NCI-H146 treated with DMSO at 0.1 percent for 48 hours (cell line): Measurements from ENCODE around the gene P3H3.

Experiments used
- DNase-seq: peaks from one replicate; lab custom pipeline; 2025; ENCODE audit not compliant: unreplicated experiment; lab: John Stamatoyannopoulos, UW

The P3H3 gene

DNA sequence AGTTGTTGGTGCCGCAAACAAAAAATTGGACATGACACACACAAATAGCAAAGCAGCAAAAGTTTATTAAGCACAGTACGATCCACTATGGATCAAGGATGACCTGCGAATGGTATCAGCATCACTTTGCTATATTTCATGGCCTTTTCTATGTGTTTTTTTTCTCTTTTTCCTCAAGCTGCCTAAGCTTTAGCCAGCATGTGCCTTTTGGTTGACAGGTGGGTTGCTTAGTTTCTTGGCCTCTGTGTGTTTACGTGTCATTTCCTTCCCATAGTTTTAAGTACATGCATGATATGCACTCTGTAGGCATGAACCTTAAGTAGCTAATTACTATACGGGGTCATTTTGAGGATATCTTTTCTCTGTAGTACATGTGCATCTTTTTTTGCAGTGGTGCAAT, 29.1 kb upstream of the P3H3 start:
- DNase-seq: no peak

DNA sequence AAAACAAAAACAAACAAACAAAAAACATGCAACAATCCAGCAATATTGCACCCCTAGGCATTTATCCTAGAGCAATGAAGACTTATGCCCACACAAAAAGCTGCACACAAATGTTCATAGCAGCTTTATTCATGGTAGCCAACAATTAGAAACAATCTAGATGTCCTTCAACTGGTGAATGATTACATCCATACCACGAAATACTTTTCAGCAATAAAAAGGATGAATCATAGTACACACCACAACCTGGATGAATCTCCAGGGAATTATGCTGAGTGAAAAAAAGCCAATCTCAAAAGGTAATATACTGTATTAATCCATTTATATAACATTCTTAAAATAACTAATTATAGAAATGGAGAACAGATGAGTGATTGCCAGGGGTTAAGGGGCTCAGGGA, 21.0 kb upstream of the P3H3 start:
- no peak for DNase-seq

DNA sequence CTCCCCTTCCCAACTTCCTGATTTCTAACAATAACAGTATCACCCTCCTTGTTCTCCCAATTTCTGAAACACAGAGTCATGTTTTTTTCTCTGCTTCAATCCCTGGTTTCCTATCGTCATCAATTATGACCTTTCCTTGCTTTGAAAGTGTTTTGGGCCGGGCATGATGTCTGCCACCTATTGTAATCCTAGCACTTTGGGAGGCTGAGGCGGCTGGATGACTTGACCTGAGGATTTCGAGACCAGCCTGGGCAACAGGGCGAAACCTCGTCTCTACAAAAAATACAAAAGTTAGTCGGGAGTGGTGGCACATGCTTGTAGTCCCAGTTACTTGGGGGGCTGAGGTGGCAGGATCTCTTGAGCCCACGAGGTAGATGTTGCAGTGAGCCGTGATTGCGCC, 19.2 kb upstream of the P3H3 start:
- DNase-seq: no peak

DNA sequence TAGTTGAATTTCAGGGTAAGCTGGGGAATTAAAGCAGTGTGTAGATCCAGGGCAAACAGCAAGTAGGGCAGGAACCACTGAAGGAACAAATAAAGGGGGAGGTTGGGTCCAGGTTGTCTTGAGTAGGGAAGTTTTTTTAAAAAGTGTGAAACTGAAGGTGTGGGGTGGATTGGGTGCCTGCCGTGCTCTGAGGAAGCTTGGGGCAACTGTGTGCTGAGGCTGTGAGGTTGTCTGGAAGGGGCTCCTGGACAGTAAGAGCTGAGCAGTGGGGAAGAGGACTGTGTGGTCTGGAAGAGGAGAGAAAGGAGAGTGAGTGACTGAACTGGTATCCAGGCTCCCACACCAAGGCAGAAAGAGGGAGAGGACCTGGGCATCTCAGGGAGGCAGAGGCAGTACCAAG, 17.4 kb upstream of the P3H3 start:
- no peak for DNase-seq

DNA sequence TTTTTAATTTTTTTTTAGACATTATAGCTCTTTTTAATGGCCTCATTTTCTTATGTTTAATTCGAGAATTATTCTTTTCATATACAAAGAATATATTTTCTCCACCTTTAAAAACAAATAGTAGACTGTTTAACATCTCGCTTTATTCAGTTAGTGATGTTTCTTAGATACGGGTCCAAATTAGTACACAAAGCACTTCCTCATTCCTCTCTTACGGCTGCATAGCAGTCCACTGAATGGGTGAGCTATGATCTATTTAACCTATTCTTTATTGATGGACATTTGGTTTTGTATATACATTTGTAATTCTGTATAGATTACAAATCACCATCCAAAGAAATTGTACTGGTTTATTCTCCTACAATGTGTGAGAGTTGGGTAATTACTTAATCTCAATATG, 14.8 kb upstream of the P3H3 start:
- no peak for DNase-seq

DNA sequence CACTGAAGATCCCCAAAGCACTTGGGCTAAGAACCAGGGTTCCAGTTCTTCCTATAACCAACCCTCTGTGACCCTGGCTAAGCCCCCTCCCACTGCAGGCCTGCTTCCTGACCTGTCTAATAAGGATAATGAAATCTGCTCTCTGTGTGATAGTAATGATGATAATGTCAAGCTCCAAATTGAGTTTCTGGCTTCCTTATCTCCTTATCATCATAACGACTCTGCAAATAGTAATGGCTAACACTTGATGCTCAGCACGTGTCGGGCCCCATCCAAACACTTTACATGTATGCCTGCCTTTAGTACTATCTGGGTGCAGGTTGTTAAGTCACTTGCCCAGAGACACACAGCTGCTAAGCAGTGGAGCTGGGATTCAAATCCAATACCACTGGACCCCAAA, 11.6 kb upstream of the P3H3 start:
- no peak for DNase-seq

DNA sequence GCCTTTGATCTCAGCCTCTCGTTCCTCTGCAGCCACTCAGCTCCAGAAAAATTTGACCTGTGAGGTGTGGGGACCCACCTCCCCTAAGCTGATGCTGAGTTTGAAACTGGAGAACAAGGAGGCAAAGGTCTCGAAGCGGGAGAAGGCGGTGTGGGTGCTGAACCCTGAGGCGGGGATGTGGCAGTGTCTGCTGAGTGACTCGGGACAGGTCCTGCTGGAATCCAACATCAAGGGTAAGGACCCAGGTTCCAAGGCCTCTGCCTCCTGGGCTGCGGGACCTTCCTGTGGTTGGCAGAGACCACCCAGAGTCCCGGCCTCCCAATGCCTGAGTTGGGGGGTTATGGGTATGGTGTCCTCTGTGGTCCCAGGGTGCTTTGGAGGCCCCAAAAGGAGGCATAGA, 11.1 kb upstream of the P3H3 start:
- DNase-seq: no peak

DNA sequence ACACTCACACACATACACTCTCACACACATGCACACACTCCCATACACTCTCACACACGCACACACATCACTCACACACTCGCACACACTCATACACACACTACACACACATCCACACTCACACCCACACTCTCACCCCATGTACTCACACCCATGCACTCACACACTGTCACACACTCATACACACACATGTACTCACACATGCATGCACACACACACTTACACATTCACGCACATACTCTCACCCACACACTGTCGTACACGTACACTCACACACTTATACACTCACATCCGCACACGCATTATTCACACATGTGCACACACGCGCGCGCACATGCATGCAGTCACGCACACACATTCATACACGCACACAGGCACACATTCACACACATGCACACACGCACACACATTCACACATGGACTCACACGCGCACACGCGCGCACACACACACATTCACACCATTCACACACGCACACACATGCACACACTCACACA, 10.5 kb upstream of the P3H3 start:
- DNase-seq: no peak

DNA sequence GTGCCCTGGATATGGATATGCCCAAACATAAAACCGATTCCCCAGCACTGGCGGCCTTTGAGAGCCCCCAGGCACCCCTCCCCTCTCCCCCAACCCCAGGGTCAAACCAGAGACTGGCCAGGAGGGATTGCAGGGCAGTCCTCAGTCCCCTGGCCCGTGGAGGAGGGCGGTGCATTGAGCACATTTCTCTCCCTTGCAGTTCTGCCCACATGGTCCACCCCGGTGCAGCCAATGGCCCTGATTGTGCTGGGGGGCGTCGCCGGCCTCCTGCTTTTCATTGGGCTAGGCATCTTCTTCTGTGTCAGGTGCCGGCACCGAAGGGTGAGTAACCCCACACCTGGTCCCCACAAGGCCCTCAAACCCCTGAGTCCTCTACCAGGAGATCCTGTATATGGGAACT, 10.0 kb upstream of the P3H3 start:
- no peak for DNase-seq

DNA sequence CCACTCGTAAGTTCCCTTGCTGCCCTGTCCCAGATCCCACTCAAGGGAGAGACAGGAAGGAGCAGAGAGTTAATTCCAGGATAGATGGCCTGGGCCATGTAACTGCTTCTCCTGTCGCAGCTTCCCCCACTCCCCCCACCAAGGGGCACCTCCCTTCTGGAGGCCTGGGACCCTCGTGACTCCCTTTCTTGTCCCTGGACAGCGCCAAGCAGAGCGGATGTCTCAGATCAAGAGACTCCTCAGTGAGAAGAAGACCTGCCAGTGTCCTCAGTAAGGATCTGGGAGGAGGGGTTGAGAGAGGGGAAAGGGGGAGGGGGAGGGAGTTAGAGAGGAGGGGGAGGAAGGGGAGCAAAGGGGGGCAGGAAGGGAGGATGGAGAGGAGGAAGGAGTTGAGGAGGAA, 9.6 kb upstream of the P3H3 start:
- no peak for DNase-seq

DNA sequence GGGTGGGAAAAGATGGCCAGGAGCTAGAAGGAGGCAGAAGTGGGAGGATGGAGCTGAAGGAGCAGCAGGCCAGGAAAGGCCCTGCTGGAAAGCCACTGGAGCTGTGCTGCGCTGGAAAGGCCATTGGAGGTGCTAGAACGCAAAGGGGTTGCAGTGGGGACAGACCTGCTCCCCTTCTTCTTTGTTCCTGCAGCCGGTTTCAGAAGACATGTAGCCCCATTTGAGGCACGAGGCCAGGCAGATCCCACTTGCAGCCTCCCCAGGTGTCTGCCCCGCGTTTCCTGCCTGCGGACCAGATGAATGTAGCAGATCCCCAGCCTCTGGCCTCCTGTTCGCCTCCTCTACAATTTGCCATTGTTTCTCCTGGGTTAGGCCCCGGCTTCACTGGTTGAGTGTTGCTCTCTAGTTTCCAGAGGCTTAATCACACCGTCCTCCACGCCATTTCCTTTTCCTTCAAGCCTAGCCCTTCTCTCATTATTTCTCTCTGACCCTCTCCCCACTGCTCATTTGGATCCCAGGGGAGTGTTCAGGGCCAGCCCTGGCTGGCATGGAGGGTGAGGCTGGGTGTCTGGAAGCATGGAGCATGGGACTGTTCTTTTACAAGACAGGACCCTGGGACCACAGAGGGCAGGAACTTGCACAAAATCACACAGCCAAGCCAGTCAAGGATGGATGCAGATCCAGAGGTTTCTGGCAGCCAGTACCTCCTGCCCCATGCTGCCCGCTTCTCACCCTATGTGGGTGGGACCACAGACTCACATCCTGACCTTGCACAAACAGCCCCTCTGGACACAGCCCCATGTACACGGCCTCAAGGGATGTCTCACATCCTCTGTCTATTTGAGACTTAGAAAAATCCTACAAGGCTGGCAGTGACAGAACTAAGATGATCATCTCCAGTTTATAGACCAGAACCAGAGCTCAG, 8.8 kb upstream of the P3H3 start:
- no peak for DNase-seq

DNA sequence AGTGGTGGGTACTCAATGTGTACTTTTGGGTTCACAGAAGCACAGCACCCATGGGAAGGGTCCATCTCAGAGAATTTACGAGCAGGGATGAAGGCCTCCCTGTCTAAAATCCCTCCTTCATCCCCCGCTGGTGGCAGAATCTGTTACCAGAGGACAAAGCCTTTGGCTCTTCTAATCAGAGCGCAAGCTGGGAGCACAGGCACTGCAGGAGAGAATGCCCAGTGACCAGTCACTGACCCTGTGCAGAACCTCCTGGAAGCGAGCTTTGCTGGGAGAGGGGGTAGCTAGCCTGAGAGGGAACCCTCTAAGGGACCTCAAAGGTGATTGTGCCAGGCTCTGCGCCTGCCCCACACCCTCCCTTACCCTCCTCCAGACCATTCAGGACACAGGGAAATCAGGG, 8.0 kb upstream of the P3H3 start:
- no peak for DNase-seq

DNA sequence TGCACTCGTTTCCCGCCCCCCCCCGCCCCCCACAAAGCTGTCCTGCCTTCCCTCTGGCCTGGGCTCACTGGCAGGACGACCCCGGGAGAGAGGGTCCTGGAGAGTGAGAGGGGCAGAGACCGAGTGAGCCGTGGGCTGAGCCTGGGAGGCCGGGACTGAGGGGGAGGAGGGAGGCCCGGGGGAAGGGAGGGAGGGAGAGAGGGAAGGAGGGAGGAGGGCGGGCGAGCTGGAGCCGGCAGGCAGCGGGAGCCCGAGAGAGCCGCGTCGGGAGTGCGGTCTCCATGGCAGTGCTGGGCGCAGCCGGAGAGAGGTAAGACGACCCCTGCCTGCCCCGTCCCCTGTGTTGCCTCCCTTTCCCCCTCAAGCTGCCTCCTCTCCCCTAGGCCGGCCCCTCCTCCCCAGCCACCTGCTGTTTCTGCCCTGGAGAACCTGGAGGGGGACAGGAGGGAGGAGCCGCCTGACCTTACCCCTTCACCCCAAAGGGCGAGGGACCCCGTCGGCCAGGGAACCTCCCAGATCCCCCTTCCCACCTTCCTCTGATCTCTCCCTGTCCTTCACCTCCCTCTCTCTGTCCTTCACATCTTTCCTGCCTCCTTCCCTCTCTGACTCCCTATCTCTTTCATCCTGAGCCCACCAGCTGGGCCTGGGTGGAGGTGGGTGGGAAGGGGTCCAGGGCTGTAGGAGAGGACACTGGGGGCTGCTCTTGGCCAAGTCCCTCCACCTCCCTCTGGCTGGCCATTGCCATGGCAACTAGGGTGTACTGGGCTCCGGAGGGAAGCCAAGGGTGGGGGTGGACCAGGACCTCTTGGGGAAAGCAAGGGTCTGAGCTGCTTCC, 6.4 kb upstream of the P3H3 start, which contains the start of gene GPR162:
TSS of gene GPR162 (plus strand) at position 231 of the 835 bp plus-strand sequence. CDS start 2,078 bp downstream, outside the sequence.
- DNase-seq: peak; percentile 57

DNA sequence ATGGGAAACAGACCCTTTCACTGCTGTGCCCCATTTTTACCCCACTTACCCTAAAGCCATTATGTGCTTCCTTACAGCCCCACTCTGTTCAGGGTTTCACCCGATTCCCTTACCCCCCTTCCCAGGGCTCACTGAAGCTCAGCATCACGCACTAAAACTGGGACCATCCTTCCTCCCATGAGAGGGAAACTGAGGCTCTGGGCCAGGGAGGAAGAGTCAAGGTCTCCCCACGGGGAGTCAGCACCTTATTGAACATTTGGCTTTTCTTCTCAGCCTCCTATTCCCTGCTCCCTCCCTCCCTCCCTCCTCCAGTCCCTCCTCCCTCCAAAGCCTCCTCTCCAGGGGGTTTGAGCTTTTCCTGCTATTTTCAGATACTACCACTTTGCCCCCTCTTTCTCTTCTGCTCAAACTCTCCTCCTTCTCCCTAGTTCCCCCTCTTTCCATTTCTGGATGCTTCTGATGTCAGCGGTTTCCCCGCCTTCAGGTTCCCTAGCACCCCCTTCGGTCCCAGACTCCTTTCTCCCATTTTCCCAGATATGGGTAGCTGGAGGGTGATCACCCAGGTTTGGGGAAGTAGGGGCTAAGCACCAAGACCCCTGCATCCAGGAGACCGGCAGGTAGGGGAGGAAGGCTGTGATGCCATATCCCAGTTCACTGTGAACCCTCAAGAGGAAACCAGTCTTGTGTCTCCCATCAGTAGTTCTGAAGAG, 5.6 kb upstream of the P3H3 start:
- no peak for DNase-seq

DNA sequence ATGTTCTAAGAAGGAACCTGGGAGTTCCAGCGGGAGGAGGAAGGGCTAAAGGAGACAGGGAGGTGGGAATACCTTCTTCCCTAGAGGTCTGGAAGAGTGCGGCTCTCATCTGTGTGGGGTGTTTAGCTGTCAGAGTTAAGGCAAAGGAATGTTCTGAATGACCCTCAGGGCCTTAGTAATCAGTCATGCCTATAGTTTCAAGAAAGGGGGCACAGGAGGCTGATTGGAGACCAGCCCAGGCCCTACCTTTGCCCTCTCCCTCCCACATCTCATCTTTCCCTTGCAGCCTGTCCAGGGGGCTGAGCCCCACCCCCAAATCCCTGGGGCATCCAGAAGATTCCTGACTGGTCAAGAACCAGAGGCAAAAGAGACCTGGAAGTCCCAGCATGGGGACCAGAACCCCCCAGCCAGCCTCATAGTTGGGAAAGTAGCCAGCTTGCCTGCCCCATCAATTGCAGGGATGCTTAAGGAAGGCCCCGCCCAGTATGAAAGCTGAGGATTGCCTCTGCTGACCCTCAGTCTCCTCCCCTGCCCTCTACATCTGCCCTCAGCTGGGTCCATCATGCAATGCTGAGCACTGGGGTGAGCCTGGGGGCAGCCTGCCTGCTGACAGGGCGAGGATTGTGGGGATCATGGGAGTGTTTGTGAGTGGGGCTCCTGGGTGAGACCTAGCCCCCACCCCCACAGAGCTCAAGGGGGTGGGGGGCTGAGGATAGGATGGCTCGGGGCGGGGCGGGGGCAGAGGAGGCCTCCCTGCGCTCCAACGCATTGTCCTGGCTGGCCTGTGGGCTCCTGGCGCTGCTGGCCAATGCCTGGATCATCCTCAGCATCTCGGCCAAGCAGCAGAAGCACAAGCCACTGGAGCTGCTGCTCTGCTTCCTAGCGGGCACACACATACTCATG, 4.8 kb upstream of the P3H3 start:
- no peak for DNase-seq

DNA sequence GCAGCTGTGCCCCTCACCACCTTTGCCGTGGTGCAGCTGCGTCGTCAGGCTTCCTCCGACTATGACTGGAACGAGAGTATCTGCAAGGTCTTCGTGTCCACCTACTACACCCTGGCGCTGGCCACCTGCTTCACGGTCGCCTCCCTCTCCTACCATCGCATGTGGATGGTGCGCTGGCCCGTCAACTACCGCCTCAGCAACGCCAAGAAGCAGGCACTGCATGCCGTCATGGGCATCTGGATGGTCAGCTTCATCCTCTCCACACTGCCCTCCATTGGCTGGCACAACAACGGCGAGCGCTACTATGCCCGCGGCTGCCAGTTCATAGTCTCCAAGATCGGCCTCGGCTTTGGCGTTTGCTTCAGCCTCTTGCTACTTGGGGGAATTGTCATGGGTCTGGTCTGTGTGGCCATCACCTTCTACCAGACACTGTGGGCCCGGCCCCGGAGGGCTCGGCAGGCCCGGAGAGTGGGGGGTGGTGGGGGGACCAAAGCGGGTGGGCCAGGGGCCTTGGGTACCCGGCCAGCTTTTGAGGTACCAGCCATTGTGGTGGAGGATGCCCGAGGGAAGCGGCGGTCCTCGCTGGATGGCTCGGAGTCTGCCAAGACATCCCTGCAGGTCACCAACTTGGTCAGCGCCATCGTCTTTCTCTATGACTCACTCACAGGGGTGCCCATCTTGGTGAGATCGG, 4.0 kb upstream of the P3H3 start:
- no peak for DNase-seq

DNA sequence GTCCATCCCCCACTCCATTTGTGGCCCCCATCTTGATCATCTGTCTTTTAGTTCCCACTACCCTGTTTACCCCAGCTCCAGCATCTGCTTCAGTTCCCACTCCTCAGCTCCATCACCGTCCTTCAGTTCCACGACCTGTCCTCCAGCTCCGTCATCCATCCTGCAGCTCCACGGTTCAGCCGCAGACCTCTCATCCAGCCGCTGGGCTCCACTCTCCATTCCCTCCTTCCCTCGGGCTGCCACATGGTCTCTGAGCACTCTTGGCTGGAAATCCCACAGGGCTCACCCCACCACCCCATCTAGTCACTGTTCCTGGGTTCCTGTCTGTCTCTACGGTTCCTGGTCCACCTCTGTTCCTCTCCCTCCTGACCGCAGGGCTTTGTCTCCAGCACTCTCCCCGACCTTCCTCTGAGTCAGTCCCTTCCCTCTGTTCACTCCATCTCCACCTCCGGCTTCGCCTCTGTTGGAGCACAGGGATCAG, 3.3 kb upstream of the P3H3 start:
- DNase-seq: peak; percentile 66

DNA sequence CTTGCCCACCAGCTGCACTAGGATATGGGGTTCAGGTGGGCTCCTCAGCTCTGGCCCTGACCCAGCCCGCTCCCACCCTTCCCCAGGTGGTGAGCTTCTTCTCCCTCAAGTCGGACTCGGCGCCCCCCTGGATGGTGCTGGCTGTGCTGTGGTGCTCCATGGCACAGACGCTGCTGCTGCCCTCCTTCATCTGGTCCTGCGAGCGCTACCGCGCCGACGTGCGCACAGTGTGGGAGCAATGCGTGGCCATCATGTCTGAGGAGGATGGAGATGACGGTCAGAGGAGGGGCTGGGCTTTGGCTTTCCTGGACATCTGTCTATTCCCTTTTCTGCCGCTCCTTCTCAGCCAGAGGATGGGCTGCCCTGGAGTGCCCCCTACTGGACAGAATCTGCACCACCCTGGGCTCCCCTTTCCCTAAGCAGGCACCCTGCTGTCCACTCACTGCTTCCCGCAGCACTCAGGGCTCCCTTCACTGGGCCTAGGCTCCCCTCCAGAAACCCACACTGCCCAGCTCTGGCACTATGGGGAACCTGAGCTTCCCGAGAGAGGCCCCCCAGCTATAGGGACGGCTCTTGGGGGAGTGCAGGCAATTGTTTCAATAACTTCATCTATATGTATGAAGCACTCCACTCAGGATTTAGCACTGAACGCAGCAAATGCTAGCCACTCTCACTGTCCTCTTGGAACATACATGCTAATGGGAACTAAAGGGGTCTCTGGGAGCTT, 2.6 kb upstream of the P3H3 start:
- peak; percentile 96 for DNase-seq
